Measurements from ENCODE around the gene ZSCAN20. TPM values are rescaled to one million over a fixed set of nuclear protein-coding genes. Genes with fewer than 3 reads are reported as not detected.
"Not testable (repeated sequence)": the region's sequence is repeated elsewhere in the genome, so short reads cannot be mapped to it uniquely, and the experiment has no call there.

The ZSCAN20 gene
- total RNA-seq, 4 donors from 2014 or later, result 2.7 to 7.0 (median 4.2) TPM

- Histone ChIP-seq H3K36me3 (peaks cover 0 to 3% of the 10 kb centered on the region in 2 donors), H3K4me1 (no peaks in the 10 kb centered on the region), H3K27me3 (no peaks in the 10 kb centered on the region), H3K27ac (no peak overlapping the region), H3K4me3 (no peak overlapping the region), H3K9me3 (peaks cover 0 to 10% (median 0%) of the 10 kb centered on the region in 3 donors)
- in situ Hi-C loops (cut with MboI; ENCODE audit: low sequenced_read_pairs in 4 of 4), result no loop called here
- DNase-seq (no peak), ATAC-seq (no peak)
- intact Hi-C loops (cut with DNase I; ENCODE audit: low total_unique reads), result no loop called here
- no peak for TF ChIP-seq POLR2A (IDR thresholded peaks at IDR 0.05)
- no peak for TF ChIP-seq CTCF (IDR thresholded peaks at IDR 0.05 in 4 of 5, conservative IDR thresholded peaks at IDR 0.05 in 1 of 5)
Measured at GRCh38 chr1:33501774-33502173, 29.3 kb downstream of the ZSCAN20 start.

- ATAC-seq (no peak), DNase-seq (no peak)
- intact Hi-C loops (cut with DNase I; ENCODE audit: low total_unique reads), result no loop called here
- Histone ChIP-seq H3K9me3 (peaks cover 0 to under 1% (median 0%) of the 10 kb centered on the region in 3 donors), H3K27me3 (no peaks in the 10 kb centered on the region), H3K36me3 (no peaks in the 10 kb centered on the region), H3K4me1 (no peaks in the 10 kb centered on the region), H3K27ac (no peak overlapping the region), H3K4me3 (no peak overlapping the region)
- in situ Hi-C loops (cut with MboI; ENCODE audit: low sequenced_read_pairs in 4 of 4), result no loop called here
- TF ChIP-seq POLR2A (IDR thresholded peaks at IDR 0.05) (no peak), CTCF (IDR thresholded peaks at IDR 0.05 in 4 of 5, conservative IDR thresholded peaks at IDR 0.05 in 1 of 5) (no peak)
Measured at GRCh38 chr1:33502726-33503125, 30.3 kb downstream of the ZSCAN20 start.

- no peak overlapping the region for H3K27ac ChIP-seq
- no peaks in the 10 kb centered on the region for H3K9me3 ChIP-seq
- no peak overlapping the region for H3K4me3 ChIP-seq
- H3K36me3 ChIP-seq, result no peaks in the 10 kb centered on the region
- ATAC-seq (no peak), DNase-seq (no peak)
- no peaks in the 10 kb centered on the region for H3K4me1 ChIP-seq
- intact Hi-C loops (cut with DNase I; ENCODE audit: low total_unique reads) (no loop called here), in situ Hi-C loops (cut with MboI; ENCODE audit: low sequenced_read_pairs in 4 of 4) (no loop called here)
- no peaks in the 10 kb centered on the region for H3K27me3 ChIP-seq
- TF ChIP-seq CTCF (IDR thresholded peaks at IDR 0.05 in 4 of 5, conservative IDR thresholded peaks at IDR 0.05 in 1 of 5) (no peak), POLR2A (IDR thresholded peaks at IDR 0.05) (no peak)
Measured at GRCh38 chr1:33503506-33503905, 31.1 kb downstream of the ZSCAN20 start.

- Histone ChIP-seq H3K27me3 (no peaks in the 10 kb centered on the region), H3K9me3 (no peaks in the 10 kb centered on the region), H3K27ac (no peak overlapping the region), H3K4me1 (no peaks in the 10 kb centered on the region), H3K36me3 (no peaks in the 10 kb centered on the region), H3K4me3 (no peak overlapping the region)
- DNase-seq, result no peak
- no peak for ATAC-seq
- TF ChIP-seq CTCF (IDR thresholded peaks at IDR 0.05 in 4 of 5, conservative IDR thresholded peaks at IDR 0.05 in 1 of 5) (no peak), POLR2A (IDR thresholded peaks at IDR 0.05) (no peak)
- intact Hi-C loops (cut with DNase I; ENCODE audit: low total_unique reads), result no loop called here
- in situ Hi-C loops (cut with MboI; ENCODE audit: low sequenced_read_pairs in 4 of 4), result no loop called here
Measured at GRCh38 chr1:33507661-33508060, 35.2 kb downstream of the ZSCAN20 start.

- H3K36me3 ChIP-seq, result no peaks in the 10 kb centered on the region
- H3K27ac ChIP-seq, result no peak overlapping the region
- ATAC-seq (no peak), DNase-seq (no peak)
- no peak overlapping the region for H3K4me3 ChIP-seq
- intact Hi-C loops (cut with DNase I; ENCODE audit: low total_unique reads), result no loop called here
- TF ChIP-seq POLR2A (IDR thresholded peaks at IDR 0.05), result no peak
- no peak for TF ChIP-seq CTCF (IDR thresholded peaks at IDR 0.05 in 4 of 5, conservative IDR thresholded peaks at IDR 0.05 in 1 of 5)
- no peaks in the 10 kb centered on the region for H3K9me3 ChIP-seq
- in situ Hi-C loops (cut with MboI; ENCODE audit: low sequenced_read_pairs in 4 of 4), result no loop called here
- H3K4me1 ChIP-seq, result no peaks in the 10 kb centered on the region
- no peaks in the 10 kb centered on the region for H3K27me3 ChIP-seq
Measured at GRCh38 chr1:33508151-33508550, 35.7 kb downstream of the ZSCAN20 start.

- H3K9me3 ChIP-seq; ATAC-seq; in situ Hi-C loops (cut with MboI; ENCODE audit: low sequenced_read_pairs in 4 of 4); intact Hi-C loops (cut with DNase I; ENCODE audit: low total_unique reads); H3K27me3 ChIP-seq; H3K4me1 ChIP-seq; H3K36me3 ChIP-seq; DNase-seq; H3K4me3 ChIP-seq; H3K27ac ChIP-seq: not testable (repeated sequence)
Measured at GRCh38 chr1:33509276-33509675, 36.8 kb downstream of the ZSCAN20 start.

Data from gastrocnemius medialis (tissue), 4 donors.